CD4-positive, CD25-positive, alpha-beta regulatory T cell (primary cell): Measurements from ENCODE around the gene RTL10. TPM values are rescaled to one million over a fixed set of nuclear protein-coding genes. Genes with fewer than 3 reads are reported as not detected.

Experiments used
- ATAC-seq, 2 donors: fragments of 150-1000 bp; cut with Tn5 transposase; one replicate each; pipeline ENCODE4 v1.10.0; 2021; ENCODE audit warnings: low read depth in 2 of 2, moderate number of reproducible peaks in 2 of 2, moderate library complexity in 1 of 2
- DNase-seq, 3 donors: peaks; one replicate each; pipeline versions ENCODE4 v3.0.0 to v3.0.0-alpha.2; 2012 to 2022; ENCODE audit warnings: mixed read lengths in 1 of 3
- H3K27ac ChIP-seq: one replicate; pipeline ENCODE4 v1.7.0; 2013; ENCODE audit warnings: mild to moderate bottlenecking, low read length; ENCODE audit not compliant: insufficient read depth, poor library complexity, severe bottlenecking
- H3K27me3 ChIP-seq: one replicate; pipeline ENCODE4 v1.7.0; 2013; ENCODE audit warnings: low read length; ENCODE audit not compliant: control insufficient read depth, insufficient read depth
- H3K36me3 ChIP-seq: one replicate; pipeline ENCODE4 v1.7.0; 2013; ENCODE audit warnings: mild to moderate bottlenecking, low read length, moderate library complexity; ENCODE audit not compliant: control insufficient read depth, insufficient read depth
- H3K4me1 ChIP-seq: 2 replicates; pipeline ENCODE4 v1.7.0; 2013; ENCODE audit warnings: mild to moderate bottlenecking, low read length; ENCODE audit not compliant: insufficient read depth, control insufficient read depth, poor library complexity, severe bottlenecking
- H3K4me3 ChIP-seq: one replicate; pipeline ENCODE4 v1.7.0; 2013; ENCODE audit warnings: low read depth, mild to moderate bottlenecking, low read length, moderate library complexity
- H3K9me3 ChIP-seq, 2 experiments: 1 replicate in 1 of 2; 2 replicates in 1 of 2; pipeline ENCODE4 v1.7.0; 2013; ENCODE audit warnings: low read length in 2 of 2, mild to moderate bottlenecking in 1 of 2, moderate library complexity in 1 of 2; ENCODE audit not compliant: control insufficient read depth in 2 of 2
- H3K27ac Mint-ChIP-seq, 3 donors: one replicate each; pipeline ENCODE4 v1.8.0; 2020 to 2022; ENCODE audit warnings: mild to moderate bottlenecking in 3 of 3, mixed read lengths in 3 of 3, moderate library complexity in 2 of 3
- H3K27me3 Mint-ChIP-seq: one replicate; pipeline ENCODE4 v1.8.0; 2022; ENCODE audit warnings: mild to moderate bottlenecking, mixed read lengths
- H3K36me3 Mint-ChIP-seq: one replicate; pipeline ENCODE4 v1.8.0; 2020; ENCODE audit warnings: mixed read lengths
- H3K4me1 Mint-ChIP-seq, 4 donors: one replicate each; pipeline ENCODE4 v1.8.0; 2020 to 2022; ENCODE audit warnings: mixed read lengths in 4 of 4, mild to moderate bottlenecking in 1 of 4
- H3K4me3 Mint-ChIP-seq, 4 donors: one replicate each; pipeline ENCODE4 v1.8.0; 2020 to 2022; ENCODE audit warnings: mild to moderate bottlenecking in 4 of 4, mixed read lengths in 4 of 4, moderate library complexity in 3 of 4
- H3K9me3 Mint-ChIP-seq, 7 donors: one replicate each; pipeline ENCODE4 v1.8.0; 2020 to 2022; ENCODE audit warnings: mixed read lengths in 7 of 7, mild to moderate bottlenecking in 3 of 7, moderate library complexity in 2 of 7
- polyA plus RNA-seq, 4 donors: library from polyadenylated mRNA; unstranded; fragments of 300-500 nt; fragmentation: Illumina TruSeq; gene quantifications; one replicate each; pipeline ENCODE4 v1.2.3, GENCODE V29; 2021
- total RNA-seq: library from RNA; stranded (reverse); gene quantifications from one replicate; pipeline ENCODE4 v1.2.3, GENCODE V29; 2022

The RTL10 gene
- total and polyA plus RNA-seq, 5 donors from 2014 or later: 7.5 to 18.8 (median 12.2) TPM

GRCh38 chr22:19873138-19873959, 18.7 kb upstream of the RTL10 start:
- peak overlapping the region in 1 of 3 donors; percentile 43 for H3K27ac Mint-ChIP-seq
- no peak overlapping the region for H3K27ac ChIP-seq
- no peaks in the 10 kb centered on the region for H3K27me3 ChIP-seq
- H3K36me3 Mint-ChIP-seq: no peaks in the 10 kb centered on the region
- DNase-seq: no peak
- no peaks in the 10 kb centered on the region for H3K9me3 ChIP-seq
- H3K27me3 Mint-ChIP-seq: no peaks in the 10 kb centered on the region
- no peak overlapping the region for H3K4me3 Mint-ChIP-seq
- ATAC-seq: no peak
- H3K4me3 ChIP-seq: no peak overlapping the region
- H3K9me3 Mint-ChIP-seq: no peaks in the 10 kb centered on the region
- H3K4me1 Mint-ChIP-seq: peaks cover 0 to 14% (median 5%) of the 10 kb centered on the region in 4 donors
- H3K4me1 ChIP-seq: peaks cover 20% of the 10 kb centered on the region
- H3K36me3 ChIP-seq: peaks cover 2% of the 10 kb centered on the region

DNA sequence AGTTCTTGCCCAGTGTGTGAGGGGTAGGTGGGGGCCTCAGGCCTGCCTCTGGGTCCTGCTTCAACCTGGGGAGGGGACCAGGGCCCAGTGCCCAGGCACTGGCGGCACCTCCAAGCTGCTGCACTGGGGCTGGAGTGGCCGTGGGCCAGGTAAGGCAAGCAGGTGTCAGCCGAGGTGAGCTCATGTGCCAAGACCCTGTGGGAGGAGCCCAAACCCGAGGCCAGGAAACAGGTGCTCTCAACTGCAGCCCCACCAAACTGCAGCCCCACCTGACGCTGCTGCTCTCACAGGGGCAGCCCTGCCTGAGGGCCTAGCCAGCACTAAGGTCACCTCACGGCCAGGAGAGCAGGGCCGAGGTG, 18.1 kb upstream of the RTL10 start:
- Mint-ChIP-seq H3K36me3 (no peaks in the 10 kb centered on the region), H3K9me3 (no peaks in the 10 kb centered on the region), H3K27ac (no peak overlapping the region), H3K4me3 (no peak overlapping the region), H3K4me1 (peaks cover 0 to 18% (median 5%) of the 10 kb centered on the region in 4 donors), H3K27me3 (no peaks in the 10 kb centered on the region)
- no peak for DNase-seq
- H3K27ac ChIP-seq: no peak overlapping the region
- no peak overlapping the region for H3K4me3 ChIP-seq
- peaks cover 20% of the 10 kb centered on the region for H3K4me1 ChIP-seq
- no peaks in the 10 kb centered on the region for H3K27me3 ChIP-seq
- no peak for ATAC-seq
- no peaks in the 10 kb centered on the region for H3K9me3 ChIP-seq
- no peaks in the 10 kb centered on the region for H3K36me3 ChIP-seq

GRCh38 chr22:19871845-19872778, 17.4 kb upstream of the RTL10 start:
- H3K4me3 ChIP-seq: no peak overlapping the region
- ATAC-seq (no peak), DNase-seq (no peak)
- no peaks in the 10 kb centered on the region for H3K9me3 ChIP-seq
- H3K36me3 Mint-ChIP-seq: no peaks in the 10 kb centered on the region
- H3K4me1 Mint-ChIP-seq: peaks cover 0 to 18% (median 5%) of the 10 kb centered on the region in 4 donors
- H3K4me1 ChIP-seq: peaks cover 20% of the 10 kb centered on the region
- H3K27ac ChIP-seq: no peak overlapping the region
- no peaks in the 10 kb centered on the region for H3K27me3 ChIP-seq
- no peaks in the 10 kb centered on the region for H3K36me3 ChIP-seq
- H3K9me3 Mint-ChIP-seq: no peaks in the 10 kb centered on the region
- no peak overlapping the region for H3K27ac Mint-ChIP-seq
- no peaks in the 10 kb centered on the region for H3K27me3 Mint-ChIP-seq
- no peak overlapping the region for H3K4me3 Mint-ChIP-seq

DNA sequence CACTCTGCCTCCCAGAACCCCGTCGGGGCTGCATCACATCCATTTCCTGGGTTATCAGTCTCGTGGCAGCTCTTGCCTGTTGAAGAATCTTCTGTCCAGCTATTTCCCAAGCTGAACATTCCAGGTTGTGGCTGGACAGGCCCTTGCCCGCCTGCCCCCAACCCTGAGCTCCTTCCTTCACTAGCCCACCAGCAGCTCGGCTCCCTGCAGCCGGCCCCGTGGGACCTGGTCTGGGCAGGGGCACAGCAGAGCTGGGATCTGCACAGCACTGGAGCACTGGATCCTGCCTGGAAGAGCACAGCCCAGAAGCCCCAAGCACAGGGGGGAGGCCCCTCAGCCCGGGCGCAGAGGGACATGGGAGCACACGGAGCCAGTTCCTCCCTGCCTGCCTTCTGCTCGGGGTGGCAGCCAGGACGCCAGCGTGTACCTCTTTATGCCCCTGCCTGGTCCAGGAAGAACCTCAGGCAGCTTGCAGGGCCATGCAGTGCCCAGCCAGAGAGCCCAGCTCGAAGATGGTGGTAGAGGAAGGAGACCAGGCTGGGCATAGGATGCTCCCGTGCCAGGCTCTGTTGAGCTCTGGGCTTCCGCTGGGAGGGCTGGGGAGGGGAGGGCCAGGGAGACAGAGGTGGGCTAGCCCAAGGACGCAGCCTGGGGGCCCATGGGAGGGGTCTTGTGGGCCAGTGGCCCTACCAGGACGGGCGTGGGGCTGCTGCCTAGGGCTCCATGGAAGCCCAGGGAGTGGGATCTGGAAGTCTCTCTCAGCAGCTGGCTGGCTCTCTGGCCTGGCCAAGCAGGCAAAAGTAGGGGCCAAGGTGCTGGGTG, 16.6 kb upstream of the RTL10 start:
- DNase-seq: no peak
- H3K36me3 Mint-ChIP-seq: no peaks in the 10 kb centered on the region

GRCh38 chr22:19870153-19871022, 15.7 kb upstream of the RTL10 start:
- H3K9me3 Mint-ChIP-seq: no peaks in the 10 kb centered on the region
- DNase-seq (no peak), ATAC-seq (no peak)
- H3K27me3 Mint-ChIP-seq: no peaks in the 10 kb centered on the region
- Histone ChIP-seq H3K36me3 (no peaks in the 10 kb centered on the region), H3K9me3 (no peaks in the 10 kb centered on the region), H3K27ac (no peak overlapping the region), H3K4me1 (peaks cover 20% of the 10 kb centered on the region), H3K27me3 (no peaks in the 10 kb centered on the region), H3K4me3 (no peak overlapping the region)
- H3K4me1 Mint-ChIP-seq: peaks cover 0 to 18% (median 8%) of the 10 kb centered on the region in 4 donors
- no peak overlapping the region for H3K4me3 Mint-ChIP-seq
- H3K27ac Mint-ChIP-seq: no peak overlapping the region
- no peaks in the 10 kb centered on the region for H3K36me3 Mint-ChIP-seq

More for the DNA sequence above, 16.6 kb upstream of the RTL10 start:
- Histone ChIP-seq H3K9me3 (no peaks in the 10 kb centered on the region), H3K27me3 (no peaks in the 10 kb centered on the region), H3K4me3 (no peak overlapping the region), H3K27ac (no peak overlapping the region), H3K36me3 (no peaks in the 10 kb centered on the region), H3K4me1 (peaks cover 20% of the 10 kb centered on the region)
- Mint-ChIP-seq H3K4me3 (no peak overlapping the region), H3K9me3 (no peaks in the 10 kb centered on the region), H3K4me1 (peaks cover 0 to 18% (median 5%) of the 10 kb centered on the region in 4 donors), H3K27ac (no peak overlapping the region), H3K27me3 (no peaks in the 10 kb centered on the region)
- no peak for ATAC-seq

GRCh38 chr22:19869497-19870152, 15.0 kb upstream of the RTL10 start:
- ATAC-seq (no peak), DNase-seq (no peak)
- Histone ChIP-seq H3K36me3 (no peaks in the 10 kb centered on the region), H3K27me3 (no peaks in the 10 kb centered on the region), H3K9me3 (no peaks in the 10 kb centered on the region), H3K4me3 (no peak overlapping the region), H3K27ac (no peak overlapping the region), H3K4me1 (peaks cover 12% of the 10 kb centered on the region)
- Mint-ChIP-seq H3K27me3 (no peaks in the 10 kb centered on the region), H3K4me3 (no peak overlapping the region), H3K36me3 (no peaks in the 10 kb centered on the region), H3K4me1 (peaks cover 0 to 15% (median 10%) of the 10 kb centered on the region in 4 donors), H3K27ac (no peak overlapping the region), H3K9me3 (no peaks in the 10 kb centered on the region)
